Suprapubic skin (tissue), 4 donors: ENCODE data around the gene KIF6. TPM values are rescaled to one million over a fixed set of nuclear protein-coding genes. Genes with fewer than 3 reads are reported as not detected.

Experiments used
- DNase-seq, 2 donors: peaks; one replicate each; pipeline ENCODE4 v3.0.0-alpha.2; 2019; ENCODE audit warnings: low spot score in 2 of 2
- H3K27ac ChIP-seq: fragments of 200-600 bp; sonication (generic); one replicate; pipeline ENCODE4 v1.5.1; 2019
- H3K27me3 ChIP-seq: fragments of 200-600 bp; sonication (generic); one replicate; pipeline ENCODE4 v1.5.1; 2019
- H3K36me3 ChIP-seq: fragments of 200-600 bp; sonication (generic); one replicate; pipeline ENCODE4 v1.5.1; 2019
- H3K4me1 ChIP-seq: fragments of 200-600 bp; sonication (generic); one replicate; pipeline ENCODE4 v1.5.1; 2019
- H3K4me3 ChIP-seq: fragments of 200-600 bp; sonication (generic); one replicate; pipeline ENCODE4 v1.5.1; 2019; ENCODE audit warnings: mild to moderate bottlenecking
- H3K9me3 ChIP-seq: fragments of 200-600 bp; sonication (generic); one replicate; pipeline ENCODE4 v1.5.1; 2019
- CTCF ChIP-seq, 2 donors: fragments of 200-600 bp in 1 of 2; fragments of 450-650 bp in 1 of 2; sonication (generic) in 1 of 2; IDR thresholded peaks; one replicate each; pipeline ENCODE4 v1.5.1; 2016 to 2019; ENCODE audit warnings: antibody characterized with exemption in 2 of 2, mild to moderate bottlenecking in 1 of 2, moderate library complexity in 1 of 2
- EP300 ChIP-seq: sonication (generic); formaldehyde crosslinking; IDR thresholded peaks from one replicate; pipeline ENCODE4 v1.6.1; 2017; ENCODE audit warnings: antibody characterized with exemption
- POLR2A ChIP-seq, 2 donors: fragments of 450-650 bp; IDR thresholded peaks; one replicate each; pipeline ENCODE4 v1.6.1; 2017; ENCODE audit warnings: antibody characterized with exemption in 2 of 2, mild to moderate bottlenecking in 2 of 2, moderate library complexity in 2 of 2
- POLR2AphosphoS5 ChIP-seq, 3 donors: sonication (generic); formaldehyde crosslinking; IDR thresholded peaks; one replicate each; pipeline ENCODE4 v1.6.1; 2017; ENCODE audit warnings: antibody characterized with exemption in 3 of 3
- WGBS: methylation state at CpG from one replicate; pipeline ENCODE4 v1.1.5; 2018; 5-methylcytosine and 5-hydroxymethylcytosine counted together
- total RNA-seq, 4 donors: library from RNA; depleted of rRNA; stranded (reverse); fragments of >200 nt; gene quantifications; one replicate each; pipeline ENCODE4 v1.1.0, GENCODE V29; 2016

Gene KIF6
- total RNA-seq, 4 donors from 2014 or later: 0.18 to 1.1 TPM; not detected in 2

GRCh38 chr6:39657355-39658135 lies 67.7 kb downstream of the KIF6 start:
- Histone ChIP-seq H3K36me3 (no peaks in the 10 kb centered on the region), H3K27me3 (no peaks in the 10 kb centered on the region), H3K4me3 (no peak overlapping the region), H3K27ac (no peak overlapping the region), H3K9me3 (no peaks in the 10 kb centered on the region), H3K4me1 (no peaks in the 10 kb centered on the region)
- TF ChIP-seq CTCF (IDR thresholded peaks at IDR 0.05) (no peak), POLR2A (IDR thresholded peaks at IDR 0.05) (no peak), POLR2AphosphoS5 (IDR thresholded peaks at IDR 0.05) (no peak), EP300 (no peak)
- WGBS: 91% methylated on average over 2 of the region's 2 CpGs
- DNase-seq: no peak

GRCh38 chr6:39654121-39654520 lies 71.1 kb downstream of the KIF6 start:
- 90% methylated on average over 1 of the region's 1 CpG for WGBS
- no peaks in the 10 kb centered on the region for H3K27me3 ChIP-seq
- DNase-seq: no peak
- TF ChIP-seq POLR2A (IDR thresholded peaks at IDR 0.05) (no peak), CTCF (IDR thresholded peaks at IDR 0.05) (no peak), EP300 (no peak), POLR2AphosphoS5 (IDR thresholded peaks at IDR 0.05) (no peak)
- no peaks in the 10 kb centered on the region for H3K4me1 ChIP-seq
- no peaks in the 10 kb centered on the region for H3K9me3 ChIP-seq
- H3K4me3 ChIP-seq: no peak overlapping the region
- no peak overlapping the region for H3K27ac ChIP-seq
- no peaks in the 10 kb centered on the region for H3K36me3 ChIP-seq

GRCh38 chr6:39653612-39654011 lies 71.6 kb downstream of the KIF6 start:
- Histone ChIP-seq H3K27ac (no peak overlapping the region), H3K9me3 (no peaks in the 10 kb centered on the region), H3K27me3 (no peaks in the 10 kb centered on the region), H3K36me3 (no peaks in the 10 kb centered on the region), H3K4me1 (no peaks in the 10 kb centered on the region), H3K4me3 (no peak overlapping the region)
- no peak for TF ChIP-seq CTCF (IDR thresholded peaks at IDR 0.05)
- TF ChIP-seq POLR2AphosphoS5 (IDR thresholded peaks at IDR 0.05): no peak
- no peak for TF ChIP-seq POLR2A (IDR thresholded peaks at IDR 0.05)
- no peak for TF ChIP-seq EP300
- 70% methylated on average over 2 of the region's 2 CpGs for WGBS
- DNase-seq: no peak

- H3K9me3 ChIP-seq: no peaks in the 10 kb centered on the region
- DNase-seq: no peak
- H3K4me1 ChIP-seq: no peaks in the 10 kb centered on the region
- 56% methylated on average over 2 of the region's 2 CpGs for WGBS
- H3K27ac ChIP-seq: no peak overlapping the region
- H3K4me3 ChIP-seq: no peak overlapping the region
- H3K27me3 ChIP-seq: no peaks in the 10 kb centered on the region
- no peaks in the 10 kb centered on the region for H3K36me3 ChIP-seq
- no peak for TF ChIP-seq POLR2AphosphoS5 (IDR thresholded peaks at IDR 0.05)
- no peak for TF ChIP-seq CTCF (IDR thresholded peaks at IDR 0.05)
- TF ChIP-seq POLR2A (IDR thresholded peaks at IDR 0.05): no peak
- TF ChIP-seq EP300: no peak
Measured at GRCh38 chr6:39649996-39650395, 75.2 kb downstream of the KIF6 start.

GRCh38 chr6:39646751-39647420 lies 78.3 kb downstream of the KIF6 start:
- Histone ChIP-seq H3K36me3 (no peaks in the 10 kb centered on the region), H3K4me3 (no peak overlapping the region), H3K9me3 (no peaks in the 10 kb centered on the region), H3K4me1 (no peaks in the 10 kb centered on the region), H3K27me3 (no peaks in the 10 kb centered on the region), H3K27ac (no peak overlapping the region)
- WGBS: 82% methylated on average over 5 of the region's 5 CpGs
- TF ChIP-seq CTCF (IDR thresholded peaks at IDR 0.05): no peak
- TF ChIP-seq EP300: no peak
- TF ChIP-seq POLR2A (IDR thresholded peaks at IDR 0.05): no peak
- no peak for TF ChIP-seq POLR2AphosphoS5 (IDR thresholded peaks at IDR 0.05)
- no peak for DNase-seq
